AML-193 (cell line): ENCODE data around the gene BSG.
"Not testable (repeated sequence)": the region's sequence is repeated elsewhere in the genome, so short reads cannot be mapped to it uniquely, and the experiment has no call there.

Experiments used
- DNase-seq, 2 experiments: peaks; one replicate each; lab custom pipeline; 2025; lab: John Stamatoyannopoulos, UW

BSG gene

GRCh38 chr19:604355-604754, 32.0 kb downstream of the BSG start:
- no peak for DNase-seq

GRCh38 chr19:605061-605971, 32.9 kb downstream of the BSG start:
- not testable (repeated sequence) for DNase-seq

- no peak for DNase-seq
These were observed 35.1 kb downstream of the BSG start for GRCh38 chr19:607301-608154.

- no peak for DNase-seq
These were observed 36.0 kb downstream of the BSG start for GRCh38 chr19:608155-609003.

- DNase-seq = no peak
These were observed 36.6 kb downstream of the BSG start for GRCh38 chr19:609004-609346.

GRCh38 chr19:610071-610800, 37.8 kb downstream of the BSG start:
- no peak for DNase-seq

GRCh38 chr19:610801-611480, 38.5 kb downstream of the BSG start:
- DNase-seq = no peak

- DNase-seq = no peak
These were observed 39.1 kb downstream of the BSG start for GRCh38 chr19:611481-611868.

- no peak for DNase-seq
These were observed 40.5 kb downstream of the BSG start for GRCh38 chr19:612941-613340.

- no peak for DNase-seq
These were observed 41.6 kb downstream of the BSG start for GRCh38 chr19:613732-614567.

- DNase-seq = no peak
These were observed 43.2 kb downstream of the BSG start for GRCh38 chr19:615619-616018.

- no peak for DNase-seq
These were observed 43.8 kb downstream of the BSG start for GRCh38 chr19:616062-616700.

- DNase-seq = no peak
These were observed 44.5 kb downstream of the BSG start for GRCh38 chr19:616747-617526.

- DNase-seq = no peak
These were observed 45.3 kb downstream of the BSG start for GRCh38 chr19:617551-618246.

GRCh38 chr19:618247-618619, 45.8 kb downstream of the BSG start:
- DNase-seq = no peak

GRCh38 chr19:618674-619285, 46.4 kb downstream of the BSG start:
- no peak for DNase-seq

GRCh38 chr19:619286-620002, 47.0 kb downstream of the BSG start:
- DNase-seq = no peak
